Activated T-cell treated with anti-CD3 and anti-CD28 coated beads, Interleukin-2, amount 50 U/mL, for 72 hours (primary cell): ENCODE measurements around the gene TRIM61. TPM values are rescaled to one million over a fixed set of nuclear protein-coding genes. Genes with fewer than 3 reads are reported as not detected.

Experiments used
- ATAC-seq, 2 donors: fragments of 150-1000 bp; cut with Tn5 transposase; replicated peaks in 1 of 2; 2 replicates each; pipeline ENCODE4 v1.10.0; 2021; ENCODE audit warnings: moderate library complexity in 2 of 2, mild to moderate bottlenecking in 1 of 2
- DNase-seq, 2 donors: peaks; one replicate each; pipeline ENCODE4 v3.0.0; 2021 to 2022; ENCODE audit warnings: mixed read lengths in 1 of 2
- H3K27ac Mint-ChIP-seq: one replicate; pipeline ENCODE4 v1.8.0; 2022; ENCODE audit warnings: mild to moderate bottlenecking, moderate library complexity, mixed read lengths
- H3K27me3 Mint-ChIP-seq: one replicate; pipeline ENCODE4 v1.8.0; 2022; ENCODE audit warnings: low read depth, mixed read lengths
- H3K36me3 Mint-ChIP-seq, 2 donors: one replicate each; pipeline ENCODE4 v1.8.0; 2022; ENCODE audit warnings: mixed read lengths in 2 of 2, mild to moderate bottlenecking in 1 of 2; ENCODE audit not compliant: insufficient read depth in 2 of 2
- H3K4me1 Mint-ChIP-seq: one replicate; pipeline ENCODE4 v1.8.0; 2022; ENCODE audit warnings: low read depth, mixed read lengths
- H3K4me3 Mint-ChIP-seq, 2 donors: one replicate each; pipeline ENCODE4 v1.8.0; 2022; ENCODE audit warnings: mild to moderate bottlenecking in 2 of 2, mixed read lengths in 2 of 2, moderate library complexity in 2 of 2
- H3K9me3 Mint-ChIP-seq, 2 donors: one replicate each; pipeline ENCODE4 v1.8.0; 2022; ENCODE audit warnings: mixed read lengths in 2 of 2
- total RNA-seq, 2 donors: library from RNA; stranded (reverse); gene quantifications; one replicate each; pipeline ENCODE4 v1.2.3, GENCODE V29; 2022

The TRIM61 gene
- total RNA-seq, 2 donors from 2014 or later = 1.2 to 1.8 TPM

- Mint-ChIP-seq H3K27me3 (no peaks in the 10 kb centered on the region), H3K36me3 (no peaks in the 10 kb centered on the region), H3K27ac (no peak overlapping the region), H3K4me3 (no peak overlapping the region), H3K9me3 (peaks cover 1 to 3% of the 10 kb centered on the region in 2 donors), H3K4me1 (no peaks in the 10 kb centered on the region)
- ATAC-seq (no peak), DNase-seq (no peak)
Measured at GRCh38 chr4:164924670-164925238, 52.7 kb downstream of the TRIM61 start.

- ATAC-seq = no peak
- H3K36me3 Mint-ChIP-seq = no peaks in the 10 kb centered on the region
- no peaks in the 10 kb centered on the region for H3K27me3 Mint-ChIP-seq
- H3K4me1 Mint-ChIP-seq = no peaks in the 10 kb centered on the region
- H3K27ac Mint-ChIP-seq = no peak overlapping the region
- H3K4me3 Mint-ChIP-seq = no peak overlapping the region
- peaks cover 1 to 3% of the 10 kb centered on the region in 2 donors for H3K9me3 Mint-ChIP-seq
- DNase-seq = no peak
Measured at GRCh38 chr4:164918956-164919355, 58.5 kb downstream of the TRIM61 start.

Other genes starting within 250 kb of the TRIM61 start
- gene SMIM31, start 223.5 kb downstream of the TRIM61 start, total RNA-seq = not detected
- gene APELA, start 100.5 kb downstream of the TRIM61 start, total RNA-seq = not detected
- not detected for gene TRIM60, start 54.3 kb upstream of the TRIM61 start, total RNA-seq
- gene TRIM75, start 76.2 kb upstream of the TRIM61 start, total RNA-seq = not detected
- gene TMEM192, start 135.2 kb upstream of the TRIM61 start, total RNA-seq = 10 to 100 TPM; 10.2 to 14.4 TPM
- 10 to 100 TPM; 39.3 to 41.5 TPM for gene KLHL2, start 229.9 kb upstream of the TRIM61 start, total RNA-seq